GM12878 (cell line): Measurements from ENCODE around the gene ERN1.

ENCODE experiments used
- MYC ChIP-seq: IDR thresholded peaks from 2 replicates; pipeline ENCODE4 v1.6.1; 2011; ENCODE audit warnings: mild to moderate bottlenecking, low read length, moderate library complexity, inconsistent platforms; ENCODE audit not compliant: insufficient read depth, insufficient replicate concordance, insufficient read length, severe bottlenecking
- POLR2A ChIP-seq: IDR thresholded peaks from 2 replicates; pipeline ENCODE4 v1.6.1; 2011; ENCODE audit warnings: low read depth, mild to moderate bottlenecking, low read length
- SPI1 ChIP-seq: IDR thresholded peaks from 2 replicates; pipeline ENCODE4 v1.6.1; 2011; ENCODE audit warnings: low read depth, mild to moderate bottlenecking, low read length, moderate library complexity, borderline replicate concordance; ENCODE audit not compliant: insufficient read depth
- TF ChIP-seq, protein P1 (sequence below): IDR thresholded peaks from 2 replicates; pipeline ENCODE4 v1.6.1; 2012; ENCODE audit warnings: low read depth, low read length, improper control_type of control experiment

- no peak for TF ChIP-seq SPI1
- no peak for TF ChIP-seq MYC
- TF ChIP-seq POLR2A, result no peak
- TF ChIP-seq, protein P1, sequence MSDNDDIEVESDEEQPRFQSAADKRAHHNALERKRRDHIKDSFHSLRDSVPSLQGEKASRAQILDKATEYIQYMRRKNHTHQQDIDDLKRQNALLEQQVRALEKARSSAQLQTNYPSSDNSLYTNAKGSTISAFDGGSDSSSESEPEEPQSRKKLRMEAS, result no peak
Measured at GRCh38 chr17:64085650-64086005, 44.3 kb downstream of the ERN1 start.
